Astrocyte (in vitro differentiated cells and primary cell): ENCODE measurements around the gene FBXL13. TPM values are rescaled to one million over a fixed set of nuclear protein-coding genes. Genes with fewer than 3 reads are reported as not detected.

Source experiments
- DNase-seq: peaks from one replicate; pipeline ENCODE4 v3.0.0-alpha.2; 2010; ENCODE audit warnings: low read depth
- FAIRE-seq: peaks from 2 replicates; lab custom pipeline; 2011; peaks lifted over from hg19 to GRCh38; lab: Jason Lieb, UNC
- H2AFZ ChIP-seq: 2 replicates; pipeline ENCODE4 v1.6.0; 2012; ENCODE audit warnings: low read depth, low read length, inconsistent platforms
- H3K27ac ChIP-seq: 2 replicates; pipeline ENCODE4 v1.5.1; 2011; ENCODE audit warnings: low read depth, low read length, inconsistent platforms
- H3K27me3 ChIP-seq: 2 replicates; pipeline ENCODE4 v1.6.0; 2011; ENCODE audit warnings: low read length, inconsistent platforms; ENCODE audit not compliant: insufficient read depth
- H3K36me3 ChIP-seq: 2 replicates; pipeline ENCODE4 v1.5.1; 2011; ENCODE audit warnings: low read length, inconsistent platforms; ENCODE audit not compliant: insufficient read depth
- H3K4me1 ChIP-seq: 2 replicates; pipeline ENCODE4 v1.5.1; 2011; ENCODE audit warnings: low read length, inconsistent platforms; ENCODE audit not compliant: insufficient read depth
- H3K4me2 ChIP-seq: 2 replicates; pipeline ENCODE4 v1.6.0; 2012; ENCODE audit warnings: low read length, inconsistent platforms
- H3K4me3 ChIP-seq: 2 replicates; pipeline ENCODE4 v1.5.1; 2011; ENCODE audit warnings: low read depth, mild to moderate bottlenecking, low read length, inconsistent platforms; ENCODE audit not compliant: insufficient read depth
- H3K79me2 ChIP-seq: 2 replicates; pipeline ENCODE4 v1.6.0; 2012; ENCODE audit warnings: mild to moderate bottlenecking, low read length, inconsistent platforms; ENCODE audit not compliant: insufficient read depth
- H3K9ac ChIP-seq: 2 replicates; pipeline ENCODE4 v1.6.0; 2012; ENCODE audit warnings: mild to moderate bottlenecking, low read length, inconsistent platforms
- H3K9me3 ChIP-seq: 2 replicates; pipeline ENCODE4 v1.5.1; 2012; ENCODE audit warnings: low read depth, mild to moderate bottlenecking, low read length, inconsistent platforms; ENCODE audit not compliant: insufficient read depth
- H4K20me1 ChIP-seq: 2 replicates; pipeline ENCODE4 v1.6.0; 2012; ENCODE audit warnings: low read length, inconsistent platforms; ENCODE audit not compliant: insufficient read depth
- H3K27ac Mint-ChIP-seq: one replicate; pipeline ENCODE4 v1.8.0; 2021; ENCODE audit warnings: mild to moderate bottlenecking, mixed read lengths; ENCODE audit not compliant: unreplicated experiment
- H3K27me3 Mint-ChIP-seq: one replicate; pipeline ENCODE4 v1.8.0; 2021; ENCODE audit warnings: low read depth, mixed read lengths; ENCODE audit not compliant: unreplicated experiment
- H3K36me3 Mint-ChIP-seq: one replicate; pipeline ENCODE4 v1.8.0; 2021; ENCODE audit warnings: low read depth, mixed read lengths; ENCODE audit not compliant: unreplicated experiment
- H3K4me1 Mint-ChIP-seq: one replicate; pipeline ENCODE4 v1.8.0; 2021; ENCODE audit warnings: low read depth, mixed read lengths; ENCODE audit not compliant: unreplicated experiment
- H3K4me3 Mint-ChIP-seq: one replicate; pipeline ENCODE4 v1.8.0; 2021; ENCODE audit warnings: mild to moderate bottlenecking, moderate library complexity, mixed read lengths; ENCODE audit not compliant: unreplicated experiment
- H3K9me3 Mint-ChIP-seq: one replicate; pipeline ENCODE4 v1.8.0; 2021; ENCODE audit warnings: mild to moderate bottlenecking, mixed read lengths; ENCODE audit not compliant: unreplicated experiment
- EZH2 ChIP-seq: IDR thresholded peaks from 2 replicates; pipeline ENCODE4 v1.6.1; 2012; ENCODE audit warnings: mild to moderate bottlenecking, low read length, inconsistent platforms; ENCODE audit not compliant: insufficient read depth
- total RNA-seq: library from RNA; stranded (reverse); gene quantifications from 2 replicates; pipeline ENCODE4 v1.2.1, GENCODE V29; 2021
- TF ChIP-seq, protein P1 (sequence below): IDR thresholded peaks from 2 replicates; pipeline ENCODE4 v1.5.1; 2011; ENCODE audit warnings: low read depth, mild to moderate bottlenecking, inconsistent platforms, low read length, moderate library complexity; ENCODE audit not compliant: insufficient read depth

FBXL13 gene
- total RNA-seq, 1 donor from 2014 or later: 1.2 TPM

DNA sequence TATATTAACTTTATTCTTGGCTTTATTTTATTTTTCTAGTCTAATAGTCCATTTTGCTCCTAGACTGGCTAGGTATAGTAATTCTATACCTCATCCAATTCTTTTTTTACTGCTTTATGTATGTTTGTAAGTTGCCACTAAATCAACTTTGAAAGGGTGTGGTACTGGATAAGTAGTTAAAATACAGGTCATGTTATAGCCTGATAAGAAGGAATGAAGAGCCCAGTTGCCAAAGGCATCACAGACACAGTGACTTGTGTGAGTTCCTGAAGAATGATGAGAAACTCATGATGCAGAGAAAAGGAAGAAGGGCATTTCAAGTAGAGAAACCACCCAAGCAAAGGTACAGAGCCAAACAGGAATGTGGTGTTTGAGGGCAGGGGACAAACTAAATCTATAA lies 47.0 kb upstream of the FBXL13 start:
- H3K9me3 Mint-ChIP-seq: no peaks in the 10 kb centered on the region
- Histone ChIP-seq H4K20me1 (no peaks in the 10 kb centered on the region), H3K27ac (no peak overlapping the region), H2AFZ (no peak overlapping the region), H3K4me3 (no peak overlapping the region), H3K27me3 (no peaks in the 10 kb centered on the region), H3K36me3 (no peaks in the 10 kb centered on the region), H3K9me3 (no peaks in the 10 kb centered on the region), H3K4me2 (no peak overlapping the region), H3K4me1 (no peaks in the 10 kb centered on the region), H3K9ac (no peak overlapping the region), H3K79me2 (peaks cover 8% of the 10 kb centered on the region)
- TF ChIP-seq EZH2: no peak
- H3K36me3 Mint-ChIP-seq: peaks cover 6% of the 10 kb centered on the region
- peaks cover 3% of the 10 kb centered on the region for H3K4me1 Mint-ChIP-seq
- FAIRE-seq (no peak), DNase-seq (no peak)
- H3K27me3 Mint-ChIP-seq: no peaks in the 10 kb centered on the region
- no peak overlapping the region for H3K27ac Mint-ChIP-seq
- no peak overlapping the region for H3K4me3 Mint-ChIP-seq

DNA sequence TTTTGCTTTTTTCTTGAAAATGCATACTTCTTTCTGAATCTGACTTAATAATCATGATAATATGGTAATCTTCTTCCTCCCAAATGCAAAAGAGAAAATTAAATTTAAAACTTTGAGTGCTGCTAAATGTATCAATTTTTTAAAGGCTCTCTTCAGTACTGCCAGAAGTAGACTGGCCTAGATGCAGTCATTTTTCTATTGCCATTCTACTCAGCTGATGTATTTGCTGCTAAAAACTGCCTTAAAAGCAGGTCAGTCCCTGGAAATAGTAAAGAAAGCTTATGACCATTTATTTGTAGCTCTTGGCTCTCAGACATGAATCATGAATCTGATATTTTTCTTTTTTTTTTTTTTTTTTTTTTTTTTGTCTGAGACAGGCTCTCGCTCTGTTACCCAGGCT lies 45.8 kb upstream of the FBXL13 start:
- Mint-ChIP-seq H3K4me1 (peaks cover 3% of the 10 kb centered on the region), H3K9me3 (no peaks in the 10 kb centered on the region), H3K27ac (no peak overlapping the region), H3K36me3 (peaks cover 6% of the 10 kb centered on the region), H3K4me3 (no peak overlapping the region), H3K27me3 (no peaks in the 10 kb centered on the region)
- Histone ChIP-seq H3K4me2 (no peak overlapping the region), H3K36me3 (no peaks in the 10 kb centered on the region), H3K27me3 (no peaks in the 10 kb centered on the region), H3K4me1 (no peaks in the 10 kb centered on the region), H3K9ac (no peak overlapping the region), H3K27ac (no peak overlapping the region), H3K9me3 (no peaks in the 10 kb centered on the region), H2AFZ (no peak overlapping the region), H3K4me3 (no peak overlapping the region), H3K79me2 (peaks cover 8% of the 10 kb centered on the region), H4K20me1 (no peaks in the 10 kb centered on the region)
- no peak for FAIRE-seq
- TF ChIP-seq, protein P1, sequence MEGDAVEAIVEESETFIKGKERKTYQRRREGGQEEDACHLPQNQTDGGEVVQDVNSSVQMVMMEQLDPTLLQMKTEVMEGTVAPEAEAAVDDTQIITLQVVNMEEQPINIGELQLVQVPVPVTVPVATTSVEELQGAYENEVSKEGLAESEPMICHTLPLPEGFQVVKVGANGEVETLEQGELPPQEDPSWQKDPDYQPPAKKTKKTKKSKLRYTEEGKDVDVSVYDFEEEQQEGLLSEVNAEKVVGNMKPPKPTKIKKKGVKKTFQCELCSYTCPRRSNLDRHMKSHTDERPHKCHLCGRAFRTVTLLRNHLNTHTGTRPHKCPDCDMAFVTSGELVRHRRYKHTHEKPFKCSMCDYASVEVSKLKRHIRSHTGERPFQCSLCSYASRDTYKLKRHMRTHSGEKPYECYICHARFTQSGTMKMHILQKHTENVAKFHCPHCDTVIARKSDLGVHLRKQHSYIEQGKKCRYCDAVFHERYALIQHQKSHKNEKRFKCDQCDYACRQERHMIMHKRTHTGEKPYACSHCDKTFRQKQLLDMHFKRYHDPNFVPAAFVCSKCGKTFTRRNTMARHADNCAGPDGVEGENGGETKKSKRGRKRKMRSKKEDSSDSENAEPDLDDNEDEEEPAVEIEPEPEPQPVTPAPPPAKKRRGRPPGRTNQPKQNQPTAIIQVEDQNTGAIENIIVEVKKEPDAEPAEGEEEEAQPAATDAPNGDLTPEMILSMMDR: no peak
- TF ChIP-seq EZH2: no peak
- DNase-seq: peak; percentile 30

DNA sequence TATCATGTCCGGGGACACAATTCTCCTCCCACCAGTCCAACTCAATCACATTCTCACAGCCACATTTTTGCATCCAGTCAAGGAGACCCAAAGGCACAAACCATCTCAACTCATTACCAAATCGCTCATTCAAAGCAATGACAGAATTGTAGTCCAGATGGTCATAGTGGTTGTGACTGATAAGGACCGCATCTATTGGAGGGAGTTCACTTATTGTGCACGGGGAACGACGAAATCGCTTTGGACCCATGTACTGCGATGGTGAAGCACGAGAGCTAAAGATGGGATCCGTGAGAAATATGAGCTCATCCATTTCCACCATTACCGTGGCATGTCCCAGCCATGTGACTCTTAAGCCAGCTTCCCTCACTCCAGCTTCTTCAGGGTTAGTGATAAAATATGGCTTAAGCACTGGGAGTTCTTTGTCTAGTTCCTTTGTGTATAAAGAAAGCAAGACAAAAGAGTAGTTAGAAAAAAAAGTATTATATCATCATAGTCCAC lies 45.2 kb upstream of the FBXL13 start:
- Mint-ChIP-seq H3K27ac (no peak overlapping the region), H3K9me3 (no peaks in the 10 kb centered on the region)
- no peak for FAIRE-seq

More for the DNA sequence above, 45.2 kb upstream of the FBXL13 start:
- peaks cover 8% of the 10 kb centered on the region for H3K79me2 ChIP-seq
- peaks cover 3% of the 10 kb centered on the region for H3K4me1 Mint-ChIP-seq
- no peaks in the 10 kb centered on the region for H4K20me1 ChIP-seq
- H3K27ac ChIP-seq: no peak overlapping the region
- H3K27me3 Mint-ChIP-seq: no peaks in the 10 kb centered on the region
- H3K4me1 ChIP-seq: no peaks in the 10 kb centered on the region
- H3K36me3 ChIP-seq: no peaks in the 10 kb centered on the region
- H3K4me2 ChIP-seq: no peak overlapping the region
- H3K9me3 ChIP-seq: no peaks in the 10 kb centered on the region
- H3K4me3 ChIP-seq: no peak overlapping the region
- TF ChIP-seq EZH2: no peak
- TF ChIP-seq, protein P1: no peak
- H3K27me3 ChIP-seq: no peaks in the 10 kb centered on the region
- H2AFZ ChIP-seq: no peak overlapping the region
- no peak overlapping the region for H3K4me3 Mint-ChIP-seq
- H3K9ac ChIP-seq: no peak overlapping the region
- no peak for DNase-seq
- H3K36me3 Mint-ChIP-seq: peaks cover 6% of the 10 kb centered on the region
